Stimulated activated naive B cell treated with anti-CD40 and anti-IgM and Interleukin-4, amounts not matched to agents 10 μg/mL and 1 μg/mL and 100 μg/mL, for 72 hours (primary cell): ENCODE data around the gene WASF2.
A peak's percentile ranks its signal among the peaks of the same experiment; 100 is the strongest.
"Not testable (repeated sequence)": the region's sequence is repeated elsewhere in the genome, so short reads cannot be mapped to it uniquely, and the experiment has no call there.

ENCODE experiments used
- ATAC-seq, 2 donors: fragments of 150-1000 bp; cut with Tn5 transposase; replicated peaks; 2 replicates each; pipeline ENCODE4 v1.10.0; 2021; ENCODE audit warnings: moderate library complexity in 1 of 2
- DNase-seq: peaks from one replicate; pipeline ENCODE4 v3.0.0; 2021
- H3K27ac Mint-ChIP-seq: one replicate; pipeline ENCODE4 v1.8.0; 2022; ENCODE audit warnings: mild to moderate bottlenecking, mixed read lengths
- H3K27me3 Mint-ChIP-seq, 2 donors: one replicate each; pipeline ENCODE4 v1.8.0; 2022; ENCODE audit warnings: mixed read lengths in 2 of 2
- H3K36me3 Mint-ChIP-seq, 2 donors: one replicate each; pipeline ENCODE4 v1.8.0; 2022; ENCODE audit warnings: mixed read lengths in 2 of 2, mild to moderate bottlenecking in 1 of 2
- H3K4me1 Mint-ChIP-seq, 2 donors: one replicate each; pipeline ENCODE4 v1.8.0; 2022; ENCODE audit warnings: mixed read lengths in 2 of 2, mild to moderate bottlenecking in 1 of 2
- H3K4me3 Mint-ChIP-seq, 2 donors: one replicate each; pipeline ENCODE4 v1.8.0; 2022; ENCODE audit warnings: mild to moderate bottlenecking in 2 of 2, mixed read lengths in 2 of 2, moderate library complexity in 1 of 2
- H3K9me3 Mint-ChIP-seq, 2 donors: one replicate each; pipeline ENCODE4 v1.8.0; 2022; ENCODE audit warnings: mixed read lengths in 2 of 2, mild to moderate bottlenecking in 1 of 2

Gene WASF2

DNA sequence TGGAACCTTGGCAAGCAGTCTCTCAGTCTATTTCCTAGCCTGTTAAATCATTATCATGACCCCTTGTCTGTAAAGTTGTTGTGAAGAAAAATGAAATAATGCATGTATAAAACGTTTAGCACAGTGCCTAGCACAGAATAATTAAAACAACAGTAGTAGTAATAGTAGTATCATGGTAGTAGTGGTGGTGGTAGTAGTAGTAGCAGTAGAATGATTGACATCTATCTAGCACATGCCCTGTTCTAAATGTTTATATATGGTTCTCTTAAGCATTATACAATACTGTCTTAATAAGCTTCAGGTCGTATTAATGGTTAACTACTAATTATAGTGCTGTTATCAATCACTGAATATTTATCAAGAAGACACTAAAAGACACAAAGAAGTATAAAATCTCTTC, 50.8 kb downstream of the WASF2 start:
- no peaks in the 10 kb centered on the region for H3K9me3 Mint-ChIP-seq
- ATAC-seq: no peak
- H3K4me3 Mint-ChIP-seq: no peak overlapping the region
- peaks cover 16 to 28% of the 10 kb centered on the region in 2 donors for H3K36me3 Mint-ChIP-seq
- DNase-seq: no peak
- H3K27me3 Mint-ChIP-seq: no peaks in the 10 kb centered on the region
- H3K27ac Mint-ChIP-seq: peak overlapping the region; percentile 57
- peaks cover 37 to 56% of the 10 kb centered on the region in 2 donors for H3K4me1 Mint-ChIP-seq

DNA sequence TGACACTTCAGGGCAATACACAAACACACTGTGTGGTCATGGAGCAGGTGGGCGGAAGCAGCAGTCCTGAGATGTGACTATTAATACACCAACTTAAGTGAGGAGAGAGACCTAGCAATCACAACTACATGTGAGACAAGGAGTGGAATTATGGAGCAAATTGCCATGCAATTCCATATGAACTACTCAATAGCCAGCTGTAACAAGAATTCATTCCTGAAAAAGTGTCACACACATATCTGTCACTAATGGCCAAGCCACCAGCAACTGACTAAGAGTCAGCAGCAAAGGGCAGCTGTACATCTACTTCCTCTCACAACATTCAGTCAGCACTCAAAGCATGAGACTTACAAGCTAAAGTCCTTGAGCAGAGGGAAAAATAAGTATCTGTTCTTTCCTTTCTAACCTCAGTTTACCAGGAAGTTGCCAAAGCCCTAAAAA, 51.3 kb downstream of the WASF2 start:
- Mint-ChIP-seq H3K27me3 (no peaks in the 10 kb centered on the region), H3K4me3 (no peak overlapping the region), H3K9me3 (no peaks in the 10 kb centered on the region), H3K27ac (peak overlapping the region; percentile 53), H3K4me1 (peaks cover 40 to 56% of the 10 kb centered on the region in 2 donors), H3K36me3 (peaks cover 12 to 31% of the 10 kb centered on the region in 2 donors)
- DNase-seq: no peak
- peak; percentile 40 for ATAC-seq

DNA sequence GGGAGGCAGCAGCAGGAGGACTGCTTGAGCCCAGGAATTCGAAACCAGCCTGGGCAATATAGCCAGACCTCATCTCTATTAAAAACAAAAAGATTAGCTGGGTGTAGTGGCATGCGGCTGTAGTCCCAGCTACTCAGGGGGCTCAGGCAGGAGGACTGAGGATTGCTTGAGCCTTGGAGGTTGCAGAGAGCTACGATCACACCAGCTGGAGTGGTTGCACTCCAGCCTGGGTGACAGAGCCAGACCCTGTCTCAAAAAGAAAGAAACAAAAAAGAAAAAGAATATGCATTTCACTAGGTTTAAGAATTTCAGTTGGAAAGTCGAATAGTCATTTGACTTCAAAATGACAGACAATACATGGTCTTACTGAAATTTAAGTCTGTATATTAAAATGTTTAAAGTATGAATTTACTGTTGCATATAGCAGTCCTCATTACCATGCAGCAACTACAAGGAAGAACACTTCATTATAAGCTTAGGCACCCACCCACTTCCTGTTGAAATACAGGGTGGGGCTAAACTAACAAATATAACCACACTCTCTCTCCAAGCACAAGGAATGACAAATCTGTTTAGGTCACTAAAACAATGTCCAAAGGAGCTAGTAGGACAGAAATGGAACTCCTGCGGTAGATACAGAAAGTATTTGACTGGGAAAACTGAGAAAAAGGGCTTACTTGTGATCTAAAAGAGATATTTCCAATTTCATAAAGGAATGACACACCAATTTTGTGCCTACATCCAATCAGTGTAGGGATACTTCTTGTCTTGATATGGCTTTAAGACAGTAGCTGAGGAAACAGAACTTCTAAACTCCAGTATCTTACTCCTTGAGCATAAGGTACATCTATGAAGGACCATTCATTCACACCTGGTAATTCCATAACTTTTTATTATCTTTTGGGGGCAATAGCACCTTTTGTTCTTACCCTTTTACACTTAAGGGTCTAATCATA, 53.5 kb downstream of the WASF2 start:
- DNase-seq (no peak), ATAC-seq (peak; percentile 6 to 22)
- Mint-ChIP-seq H3K36me3 (peaks cover 12 to 36% of the 10 kb centered on the region in 2 donors), H3K27ac (peak overlapping the region; percentile 90), H3K4me1 (peaks cover 47 to 66% of the 10 kb centered on the region in 2 donors), H3K27me3 (no peaks in the 10 kb centered on the region), H3K4me3 (peak overlapping the region; percentile 32 to 54), H3K9me3 (no peaks in the 10 kb centered on the region)

- DNase-seq: peak; percentile 40
- H3K27ac Mint-ChIP-seq: peak overlapping the region; percentile 90
- peaks cover 12 to 36% of the 10 kb centered on the region in 2 donors for H3K36me3 Mint-ChIP-seq
- H3K27me3 Mint-ChIP-seq: no peaks in the 10 kb centered on the region
- peaks cover 50 to 74% of the 10 kb centered on the region in 2 donors for H3K4me1 Mint-ChIP-seq
- H3K4me3 Mint-ChIP-seq: peak overlapping the region; percentile 32 to 54
- H3K9me3 Mint-ChIP-seq: no peaks in the 10 kb centered on the region
- peak; percentile 92 to 94 for ATAC-seq
These were observed 54.3 kb downstream of the WASF2 start for GRCh38 chr1:27435566-27436203.

DNA sequence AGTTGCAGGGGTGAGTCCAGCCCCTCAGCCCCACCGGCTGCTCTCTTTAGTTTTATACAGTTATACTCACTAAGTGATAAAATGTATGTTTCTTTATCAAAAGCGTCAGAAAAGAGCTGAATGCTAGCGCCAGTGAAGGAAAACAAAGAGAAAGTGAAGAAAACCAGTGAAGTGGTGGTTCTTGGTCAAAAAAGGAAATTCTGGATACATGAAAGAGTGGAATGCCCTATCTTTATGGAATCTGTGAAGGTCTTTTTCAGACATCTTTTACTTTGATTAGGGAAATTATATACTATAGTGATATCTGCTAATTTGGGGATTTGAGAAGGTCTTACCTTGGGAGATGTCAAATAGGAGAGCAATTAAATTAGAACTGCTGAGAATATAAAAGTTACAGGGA, 56.3 kb downstream of the WASF2 start:
- no peaks in the 10 kb centered on the region for H3K9me3 Mint-ChIP-seq
- ATAC-seq (no peak), DNase-seq (no peak)
- peaks cover 3 to 29% of the 10 kb centered on the region in 2 donors for H3K36me3 Mint-ChIP-seq
- H3K4me1 Mint-ChIP-seq: peaks cover 47 to 77% of the 10 kb centered on the region in 2 donors
- H3K27me3 Mint-ChIP-seq: no peaks in the 10 kb centered on the region
- H3K4me3 Mint-ChIP-seq: no peak overlapping the region
- peak overlapping the region; percentile 62 for H3K27ac Mint-ChIP-seq

DNA sequence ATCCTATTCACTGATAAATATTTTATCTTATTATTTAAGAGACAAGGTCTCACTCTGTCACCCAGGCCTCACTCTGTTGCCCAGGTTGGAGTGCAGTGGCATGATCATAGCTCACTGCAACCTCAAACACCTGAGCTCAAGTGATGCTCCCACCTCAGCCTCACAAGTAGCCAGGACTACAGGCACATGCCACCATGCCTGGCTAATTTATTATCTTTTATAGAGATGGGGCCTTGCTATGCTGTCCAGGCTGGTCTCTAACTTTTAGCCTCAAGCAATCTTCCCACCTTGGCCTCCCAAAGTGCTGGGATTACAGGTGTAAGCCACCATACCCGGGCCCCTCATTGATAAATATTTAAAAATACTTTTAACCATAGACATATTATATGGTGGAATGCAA, 57.2 kb downstream of the WASF2 start:
- H3K27me3 Mint-ChIP-seq, H3K9me3 Mint-ChIP-seq, H3K4me3 Mint-ChIP-seq, ATAC-seq, DNase-seq, H3K27ac Mint-ChIP-seq: not testable (repeated sequence)
- peaks cover 2 to 27% of the 10 kb centered on the region in 2 donors for H3K36me3 Mint-ChIP-seq
- peaks cover 47 to 77% of the 10 kb centered on the region in 2 donors for H3K4me1 Mint-ChIP-seq

- peaks cover under 1 to 35% of the 10 kb centered on the region in 2 donors for H3K36me3 Mint-ChIP-seq
- no peaks in the 10 kb centered on the region for H3K9me3 Mint-ChIP-seq
- no peaks in the 10 kb centered on the region for H3K27me3 Mint-ChIP-seq
- H3K4me3 Mint-ChIP-seq: no peak overlapping the region
- no peak overlapping the region for H3K27ac Mint-ChIP-seq
- ATAC-seq (no peak), DNase-seq (no peak)
- peaks cover 50 to 79% of the 10 kb centered on the region in 2 donors for H3K4me1 Mint-ChIP-seq
These were observed 58.4 kb downstream of the WASF2 start for GRCh38 chr1:27431601-27431940.

DNA sequence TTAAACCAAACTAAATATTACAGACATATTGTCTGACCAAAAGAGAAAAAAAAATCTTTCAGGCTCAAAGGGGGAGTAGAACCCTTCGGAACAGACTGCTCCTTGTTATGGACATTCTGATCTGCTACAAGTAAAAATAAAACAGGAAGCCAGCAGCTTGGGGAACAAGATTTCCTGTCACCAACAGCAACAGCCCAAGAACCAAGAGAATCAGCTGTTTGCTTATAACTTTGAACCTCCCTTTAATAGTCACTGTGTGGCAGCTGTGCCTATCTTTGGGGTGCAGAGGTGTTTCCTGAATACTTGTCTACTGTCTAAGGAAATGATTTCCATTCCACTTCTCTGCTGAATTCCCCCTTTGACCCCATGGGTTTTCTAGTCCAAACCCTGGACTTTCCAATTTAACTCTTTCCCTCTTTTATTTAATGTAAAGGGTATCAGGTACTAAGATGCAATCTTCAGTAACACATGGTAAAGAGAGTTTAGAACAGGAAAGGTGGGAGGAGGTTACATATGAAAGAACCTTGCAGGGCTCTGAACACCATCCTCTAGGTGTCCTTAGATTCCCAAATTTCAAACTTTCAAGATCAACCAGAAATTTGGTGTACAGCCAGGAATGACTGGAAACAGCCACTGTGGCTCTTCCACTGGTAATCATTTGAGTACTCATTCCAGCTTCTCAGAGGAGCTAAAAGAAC, 58.9 kb downstream of the WASF2 start:
- Mint-ChIP-seq H3K36me3 (peaks cover 2 to 36% of the 10 kb centered on the region in 2 donors), H3K9me3 (no peaks in the 10 kb centered on the region), H3K27ac (peak overlapping the region; percentile 81), H3K4me1 (peaks cover 48 to 79% of the 10 kb centered on the region in 2 donors), H3K4me3 (peak overlapping the region in 1 of 2 donors; percentile 47), H3K27me3 (no peaks in the 10 kb centered on the region)
- DNase-seq (no peak), ATAC-seq (no peak)

GRCh38 chr1:27429029-27429425, 60.9 kb downstream of the WASF2 start:
- Mint-ChIP-seq H3K36me3 (peaks cover 10 to 41% of the 10 kb centered on the region in 2 donors), H3K4me3 (peak overlapping the region; percentile 73 to 76), H3K4me1 (peaks cover 48 to 80% of the 10 kb centered on the region in 2 donors), H3K9me3 (no peaks in the 10 kb centered on the region), H3K27ac (peak overlapping the region; percentile 95), H3K27me3 (no peaks in the 10 kb centered on the region)
- no peak for DNase-seq
- ATAC-seq: no peak

- no peak for DNase-seq
- Mint-ChIP-seq H3K4me3 (peak overlapping the region; percentile 73 to 76), H3K36me3 (peaks cover 10 to 36% of the 10 kb centered on the region in 2 donors), H3K27ac (peak overlapping the region; percentile 95), H3K9me3 (no peaks in the 10 kb centered on the region), H3K27me3 (no peaks in the 10 kb centered on the region), H3K4me1 (peaks cover 44 to 75% of the 10 kb centered on the region in 2 donors)
- ATAC-seq: peak; percentile 79
These were observed 61.5 kb downstream of the WASF2 start for GRCh38 chr1:27428316-27429028.

GRCh38 chr1:27427816-27428315, 62.1 kb downstream of the WASF2 start:
- H3K9me3 Mint-ChIP-seq: no peaks in the 10 kb centered on the region
- DNase-seq (no peak), ATAC-seq (no peak)
- H3K27me3 Mint-ChIP-seq: no peaks in the 10 kb centered on the region
- peak overlapping the region; percentile 73 to 76 for H3K4me3 Mint-ChIP-seq
- peak overlapping the region; percentile 95 for H3K27ac Mint-ChIP-seq
- H3K36me3 Mint-ChIP-seq: peaks cover 10 to 33% of the 10 kb centered on the region in 2 donors
- H3K4me1 Mint-ChIP-seq: peaks cover 40 to 70% of the 10 kb centered on the region in 2 donors

GRCh38 chr1:27427329-27427728, 62.6 kb downstream of the WASF2 start:
- no peaks in the 10 kb centered on the region for H3K9me3 Mint-ChIP-seq
- peak overlapping the region in 1 of 2 donors; percentile 14 for H3K4me3 Mint-ChIP-seq
- DNase-seq: no peak
- H3K27ac Mint-ChIP-seq: peak overlapping the region; percentile 75
- peaks cover 10 to 36% of the 10 kb centered on the region in 2 donors for H3K36me3 Mint-ChIP-seq
- no peaks in the 10 kb centered on the region for H3K27me3 Mint-ChIP-seq
- ATAC-seq: peak; percentile 74 to 79
- H3K4me1 Mint-ChIP-seq: peaks cover 41 to 71% of the 10 kb centered on the region in 2 donors

GRCh38 chr1:27423709-27424108, 66.3 kb downstream of the WASF2 start:
- Mint-ChIP-seq H3K36me3 (peaks cover 17 to 35% of the 10 kb centered on the region in 2 donors), H3K4me3 (no peak overlapping the region), H3K4me1 (peaks cover 37 to 55% of the 10 kb centered on the region in 2 donors), H3K9me3 (no peaks in the 10 kb centered on the region), H3K27me3 (no peaks in the 10 kb centered on the region), H3K27ac (no peak overlapping the region)
- DNase-seq (no peak), ATAC-seq (no peak)
